HL-60/S4 (cell line): ENCODE measurements around the gene BBLN.
"Not testable (repeated sequence)": the region's sequence is repeated elsewhere in the genome, so short reads cannot be mapped to it uniquely, and the experiment has no call there.

Source experiments
- in situ Hi-C: fragments of 300-500 bp; cut with MboI; formaldehyde crosslinking; loops from 2 replicates; pipeline ENCODE4 v1.14.3; 2022; ENCODE audit warnings: low sequenced_read_pairs

Gene BBLN

DNA sequence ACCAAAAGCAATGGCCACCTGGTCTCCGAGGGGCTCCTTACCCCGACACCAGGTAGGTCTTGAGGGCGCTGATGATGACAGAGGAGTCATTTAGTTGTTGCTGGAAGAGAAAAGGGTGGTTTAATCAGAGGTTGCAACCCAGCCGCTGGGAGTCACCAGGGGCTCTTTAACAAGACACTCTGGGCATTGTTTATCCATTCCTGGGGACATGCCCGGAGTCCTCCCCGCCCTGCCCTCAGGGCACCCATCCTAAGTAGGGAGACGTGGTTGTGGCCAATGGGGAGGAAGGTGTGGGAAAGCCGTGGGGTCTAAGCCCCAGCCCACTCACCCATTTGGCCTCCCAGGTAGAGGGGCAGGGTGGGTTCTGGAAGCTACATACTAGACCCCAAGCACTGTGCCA, 35.6 kb upstream of the BBLN start:
- in situ Hi-C loops: no loop called here

DNA sequence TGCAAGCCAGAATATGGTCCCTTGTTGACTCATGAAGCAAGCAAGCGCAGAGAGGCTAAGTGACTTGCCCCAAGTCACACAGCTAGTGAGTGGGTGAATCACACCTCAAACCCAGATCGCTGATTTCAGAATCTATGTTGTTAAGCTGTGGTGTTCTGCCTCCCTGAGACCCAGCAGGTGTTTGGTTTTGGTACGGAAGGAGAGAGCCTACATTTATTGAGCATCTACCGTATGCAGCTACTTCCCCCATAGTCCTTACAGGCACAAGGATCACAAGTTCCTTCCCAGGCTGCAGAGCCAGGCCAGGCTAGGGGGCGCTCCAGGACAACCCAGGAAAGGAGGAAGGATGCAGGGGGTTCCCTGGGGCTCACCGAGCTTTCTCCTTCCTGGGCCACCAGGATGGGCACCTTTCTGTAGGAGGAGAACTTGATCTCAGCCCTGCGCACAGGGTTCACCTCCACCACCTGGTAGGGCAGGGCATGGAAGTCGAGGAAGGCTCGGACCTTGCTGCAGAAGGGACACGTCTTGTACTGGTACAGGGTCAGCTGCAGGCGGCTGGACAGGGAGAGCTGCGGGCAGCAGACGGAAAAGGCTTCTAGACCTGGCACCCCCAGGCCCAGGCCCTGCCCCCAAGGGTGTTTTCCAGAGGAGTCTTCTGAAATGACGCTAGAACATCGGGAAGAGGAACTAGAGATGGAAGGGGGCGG, 35.0 kb upstream of the BBLN start:
- in situ Hi-C loops: no loop called here

DNA sequence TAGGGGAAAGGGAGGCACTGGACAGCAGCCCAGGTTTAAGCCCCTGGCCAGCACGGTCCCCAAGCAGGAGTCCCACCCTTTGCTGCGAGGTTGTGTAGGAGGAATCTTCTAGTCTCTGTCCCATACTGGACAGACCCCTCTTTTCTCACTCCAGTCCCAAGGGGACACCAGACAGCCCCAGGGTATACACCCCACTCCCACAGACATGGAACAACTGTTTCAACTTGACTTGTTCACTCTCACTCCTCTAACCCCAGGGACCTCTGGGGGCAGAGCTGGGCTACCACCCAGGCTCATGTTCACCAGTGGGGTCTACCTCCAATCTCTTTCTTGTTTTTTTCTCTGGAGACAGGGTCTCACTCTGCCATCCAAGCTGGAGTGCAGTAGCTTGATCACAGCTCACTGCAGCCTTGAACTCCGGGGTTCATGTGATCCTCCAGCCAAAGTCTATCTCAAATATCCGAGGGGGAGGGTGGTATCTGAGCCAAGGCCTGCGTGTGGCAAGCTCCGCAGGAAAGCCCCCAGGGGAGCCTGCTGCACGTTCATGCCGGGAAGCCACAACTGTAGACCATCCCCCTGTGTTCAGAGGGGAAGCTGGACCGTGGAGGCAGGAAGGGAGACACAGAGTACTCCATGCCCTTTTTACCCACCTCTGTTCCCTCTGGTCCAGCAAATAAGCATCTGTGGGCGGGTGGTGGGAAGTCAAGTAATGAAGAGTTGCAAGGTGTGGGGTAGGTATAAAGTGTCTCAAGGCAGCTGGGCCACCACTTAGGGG, 34.3 kb upstream of the BBLN start:
- in situ Hi-C loops: no loop called here

DNA sequence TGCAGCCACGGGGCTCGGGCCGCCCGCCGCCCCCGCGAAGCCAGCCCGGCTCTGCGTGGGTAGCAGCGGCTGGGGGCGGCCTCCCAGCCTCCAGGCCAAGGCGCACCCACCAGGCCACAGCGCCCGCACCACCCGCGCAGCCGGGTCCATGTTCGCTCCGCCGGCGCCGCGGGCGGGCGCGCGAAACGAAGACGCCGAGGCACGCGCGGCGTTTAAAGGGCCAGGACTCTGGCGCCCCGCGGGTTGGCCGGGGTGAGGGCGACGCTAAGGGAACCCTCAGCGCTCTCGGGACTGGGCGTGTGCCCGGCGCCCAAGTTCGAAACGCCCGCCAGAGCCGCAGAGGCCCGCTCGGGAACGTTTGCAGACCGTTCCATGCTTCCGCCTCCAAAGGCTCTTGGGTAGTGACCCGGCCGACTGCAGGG, 32.5 kb upstream of the BBLN start, which contains the start of gene PTGES2:
TSS of gene PTGES2 (minus strand) at position 162 of the 422 bp plus-strand sequence. CDS start at position 150, 12 bp downstream.
- in situ Hi-C loops: no loop called here

DNA sequence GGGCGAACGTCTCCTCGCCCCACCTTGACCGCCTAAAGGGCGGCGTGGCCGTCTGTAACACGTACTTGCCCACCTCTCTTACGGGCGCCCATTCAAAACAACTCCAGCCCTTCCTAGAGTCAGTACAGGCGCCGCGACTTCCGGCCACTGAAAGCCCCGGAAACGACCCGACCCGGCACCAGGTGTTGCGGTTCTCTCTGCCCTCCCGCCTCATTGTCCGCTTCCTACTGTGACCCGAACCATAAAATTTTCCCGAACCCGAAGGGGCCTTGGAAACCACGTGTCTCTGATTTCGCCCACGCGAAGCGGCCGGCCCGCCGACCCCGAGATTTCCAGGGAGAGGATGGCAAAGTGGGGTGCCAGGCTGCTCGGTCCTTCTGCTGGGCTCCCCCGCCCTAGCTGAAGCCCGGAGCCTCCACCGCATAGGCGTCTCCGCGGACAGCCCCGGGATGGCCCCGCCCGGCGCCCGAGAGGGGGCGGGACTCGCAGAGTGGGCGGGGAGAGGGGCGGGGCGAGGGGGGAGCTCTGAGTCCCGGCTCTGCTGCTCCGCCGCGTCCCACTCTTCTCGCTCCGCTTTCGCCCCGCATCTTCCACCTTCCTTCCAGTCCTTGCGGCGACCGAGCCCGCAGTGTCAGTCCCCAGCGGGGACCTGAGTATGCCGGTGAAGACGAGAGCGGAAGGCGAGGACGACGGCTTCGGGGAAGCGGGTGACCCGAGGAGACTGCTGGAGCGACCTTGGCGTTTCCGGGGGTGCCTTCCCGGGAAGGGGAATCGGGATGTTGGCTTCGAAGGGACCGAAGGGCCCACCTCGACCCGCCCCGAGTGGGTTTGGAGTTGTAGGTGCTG, 31.9 kb upstream of the BBLN start:
- in situ Hi-C loops: no loop called here

DNA sequence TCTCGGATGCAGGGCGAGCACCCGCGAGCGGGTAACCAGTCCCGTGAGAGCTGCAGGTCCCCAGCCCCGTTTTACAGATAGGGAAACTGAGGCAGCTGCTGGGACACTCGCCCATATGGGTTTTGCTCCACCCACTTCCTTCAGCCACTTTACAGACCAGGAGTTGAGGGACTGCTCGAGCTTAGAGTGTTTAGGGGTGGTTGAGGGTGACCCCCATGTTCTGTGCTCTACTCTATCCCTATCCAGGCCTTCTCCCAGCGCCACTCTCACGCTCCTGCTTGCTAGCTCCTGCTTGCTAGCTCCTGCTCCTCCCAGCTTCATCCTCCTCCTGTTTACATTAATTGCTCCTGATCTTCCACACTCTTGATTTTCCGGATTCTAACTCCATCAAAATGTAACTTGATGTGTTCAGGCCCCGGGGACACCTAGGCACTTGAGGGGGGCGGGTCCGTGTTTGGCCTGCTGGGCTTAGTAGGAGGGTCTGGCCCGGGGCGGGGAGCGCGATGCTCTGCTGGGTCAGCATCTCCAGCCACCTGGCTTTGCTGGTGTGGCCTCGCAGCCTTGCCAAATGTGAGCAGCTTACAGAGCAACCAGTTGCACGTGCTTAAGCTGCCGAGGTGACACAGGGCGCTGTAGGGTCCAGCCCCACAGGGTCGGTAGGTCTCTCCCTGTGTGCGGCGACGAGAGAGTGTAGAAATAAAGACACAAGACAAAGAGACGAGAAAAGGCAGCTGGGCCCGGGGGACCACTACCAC, 31.1 kb upstream of the BBLN start:
- in situ Hi-C loops: no loop called here

DNA sequence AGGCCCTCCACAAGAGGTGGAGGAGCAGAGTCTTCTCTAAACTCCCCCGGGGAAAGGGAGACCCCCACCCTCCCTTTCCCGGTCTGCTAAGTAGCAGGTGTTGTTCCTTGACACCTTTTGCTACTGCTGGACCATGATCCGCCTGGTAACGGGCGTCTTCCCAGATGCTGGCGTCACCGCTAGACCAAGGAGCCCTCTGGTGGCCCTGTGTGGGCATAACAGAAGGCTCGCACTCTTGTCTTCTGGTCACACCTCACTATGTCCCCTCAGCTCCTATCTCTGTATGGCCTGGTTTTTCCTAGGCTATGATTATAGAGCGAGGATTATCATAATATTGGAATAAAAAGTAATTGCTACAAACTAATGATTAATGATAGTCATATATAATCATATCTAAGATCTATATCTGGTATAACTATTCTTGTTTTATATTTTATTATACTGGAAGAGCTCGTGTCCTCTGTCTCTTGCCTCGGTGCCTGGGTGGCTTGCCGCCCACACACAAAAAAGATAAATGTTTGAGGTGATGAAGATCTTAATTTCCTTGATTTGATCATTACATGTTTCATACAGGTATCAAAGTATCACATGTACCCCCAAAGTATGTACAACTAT, 30.0 kb upstream of the BBLN start:
- in situ Hi-C loops: not testable (repeated sequence)

DNA sequence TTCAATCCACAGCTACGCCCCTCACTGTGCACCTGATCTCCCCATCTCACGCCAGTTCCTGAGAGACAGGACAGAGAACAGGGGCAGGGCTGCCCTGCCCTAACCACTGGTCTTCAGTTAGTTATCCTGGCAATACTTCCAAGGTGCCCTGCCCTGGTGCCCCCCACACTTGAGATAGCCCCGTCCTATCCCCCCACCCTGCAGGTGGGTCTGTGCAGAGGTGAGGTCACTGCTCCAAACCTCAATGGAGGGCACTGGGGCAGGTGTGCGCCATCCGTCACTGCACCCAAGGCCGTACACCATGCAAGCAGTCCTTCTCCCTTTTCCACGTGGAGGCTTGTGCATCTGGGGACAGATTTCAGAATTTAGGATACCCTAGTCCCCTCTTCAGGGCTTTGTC, 29.4 kb upstream of the BBLN start:
- in situ Hi-C loops: not testable (repeated sequence)

DNA sequence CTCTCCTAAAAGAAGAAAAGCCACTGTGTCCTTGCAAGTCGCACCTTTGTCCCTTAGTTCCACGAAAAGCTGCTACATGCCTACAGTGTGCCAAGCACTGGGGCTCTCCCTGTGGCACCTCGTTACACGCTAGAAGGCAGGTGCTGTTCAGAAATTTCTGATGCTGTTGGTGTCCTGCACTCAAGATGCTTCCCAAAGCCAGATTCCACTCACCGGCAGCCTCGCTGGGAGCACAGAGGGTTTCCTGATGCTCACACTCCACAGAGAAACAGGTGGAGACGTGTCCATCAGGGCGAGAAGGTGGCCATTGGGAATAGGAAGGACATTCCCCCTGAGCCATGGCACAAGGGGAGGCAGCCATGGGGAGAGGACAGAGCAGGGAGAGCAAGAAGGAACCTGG, 28.7 kb upstream of the BBLN start:
- in situ Hi-C loops: not testable (repeated sequence)

DNA sequence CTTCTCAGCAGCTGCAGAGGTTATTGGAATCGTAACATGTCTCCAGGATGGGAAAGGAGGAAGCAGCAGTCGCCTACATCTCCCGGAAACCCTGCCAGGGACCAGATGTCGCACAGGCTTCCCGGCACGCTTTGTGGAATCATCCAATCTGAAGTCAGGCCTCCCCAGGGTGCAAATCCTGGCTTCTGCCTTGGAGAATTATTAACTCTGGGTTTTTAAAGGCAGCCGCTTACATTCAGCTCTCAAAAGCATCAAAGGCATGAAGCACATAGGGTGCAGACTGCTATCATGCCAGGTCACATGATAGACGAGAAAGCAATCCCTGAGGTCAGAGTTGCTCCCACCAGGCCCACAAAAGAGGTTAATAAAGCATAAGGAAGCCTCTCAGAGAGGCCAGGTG, 27.9 kb upstream of the BBLN start:
- in situ Hi-C loops: not testable (repeated sequence)

DNA sequence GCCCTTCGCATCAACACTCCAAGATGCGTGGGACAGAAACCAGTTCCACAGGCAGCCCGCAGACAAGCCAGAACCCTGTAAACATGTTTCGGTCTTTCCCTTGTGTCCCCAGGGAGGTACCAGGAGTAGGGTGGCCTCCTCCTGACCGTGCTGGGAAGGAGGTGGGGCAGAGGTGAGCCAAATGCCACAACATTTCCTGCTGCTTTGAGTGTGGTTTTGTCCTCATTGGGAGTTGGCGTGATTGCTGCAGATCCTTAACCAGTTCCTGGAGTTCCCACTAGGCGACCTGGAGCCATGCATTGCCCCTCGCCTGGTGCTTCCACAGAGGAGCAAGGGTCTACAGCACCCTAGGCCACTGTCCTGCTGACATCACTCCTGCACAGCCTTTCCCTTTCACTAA, 24.5 kb upstream of the BBLN start:
- in situ Hi-C loops: not testable (repeated sequence)

DNA sequence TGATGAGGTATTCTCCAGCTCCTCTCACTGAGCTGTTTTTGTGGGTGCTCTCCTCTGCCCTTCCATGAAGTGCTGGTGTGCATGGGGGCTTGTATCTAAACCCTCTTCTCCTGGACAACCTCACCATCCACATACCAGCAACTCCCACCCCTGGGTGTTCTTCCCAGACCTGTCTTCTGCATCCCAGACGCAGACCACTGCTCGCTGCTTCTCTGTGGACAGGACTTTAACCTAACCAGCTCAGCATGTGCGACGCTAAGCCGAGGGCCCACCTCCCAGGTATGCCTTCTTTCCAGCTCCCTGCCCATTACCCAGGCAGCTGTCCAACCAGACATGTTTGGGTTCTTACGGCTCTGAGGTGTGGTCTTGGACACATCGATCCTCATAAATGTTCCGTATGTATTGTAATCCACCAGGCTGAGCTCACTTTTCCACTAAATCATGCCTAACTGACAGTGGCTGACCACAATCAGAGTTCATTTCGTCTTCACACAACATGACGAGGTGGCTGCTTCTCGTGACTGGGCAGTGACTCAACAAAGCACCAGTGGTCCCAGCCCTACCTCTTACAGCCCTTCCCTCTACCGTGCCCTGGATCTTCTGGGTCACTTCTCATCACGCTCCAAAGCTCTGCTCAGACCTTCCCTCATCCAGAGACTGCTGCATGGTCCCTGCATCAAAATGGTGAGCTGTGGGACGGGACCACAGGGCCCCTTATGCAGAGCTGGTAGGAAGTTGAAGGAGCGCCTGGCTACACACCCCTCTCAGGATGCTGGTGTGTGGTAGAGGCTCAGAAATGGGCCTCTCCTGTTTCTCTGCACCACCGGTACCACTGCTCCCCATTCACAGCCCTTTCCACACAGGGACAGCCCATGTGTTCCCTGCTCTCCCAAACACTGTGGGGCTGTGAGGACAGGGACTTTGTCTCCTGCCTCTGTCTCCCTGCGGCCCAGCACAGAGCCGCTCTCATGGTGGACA, 23.0 kb upstream of the BBLN start:
- in situ Hi-C loops: no loop called here

DNA sequence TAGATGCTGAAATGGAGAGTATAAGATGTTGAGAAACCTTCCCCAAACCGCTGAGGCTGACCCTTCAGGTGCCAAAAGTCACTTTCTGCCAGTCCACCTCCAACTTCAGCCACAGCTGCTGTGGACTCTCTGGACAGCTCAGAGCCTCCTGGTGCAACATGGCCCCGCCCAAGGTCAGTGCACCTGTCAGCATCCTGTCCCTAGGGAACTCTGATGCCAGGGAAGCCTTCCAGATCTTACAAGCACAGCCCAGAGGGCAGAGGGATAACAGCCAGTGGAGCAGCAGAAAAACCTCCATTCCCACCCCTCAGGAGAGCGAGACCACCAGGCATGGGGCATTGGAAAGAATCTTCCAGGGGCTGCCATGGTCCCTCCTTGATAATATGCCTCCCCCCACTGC, 22.1 kb upstream of the BBLN start:
- in situ Hi-C loops: no loop called here

DNA sequence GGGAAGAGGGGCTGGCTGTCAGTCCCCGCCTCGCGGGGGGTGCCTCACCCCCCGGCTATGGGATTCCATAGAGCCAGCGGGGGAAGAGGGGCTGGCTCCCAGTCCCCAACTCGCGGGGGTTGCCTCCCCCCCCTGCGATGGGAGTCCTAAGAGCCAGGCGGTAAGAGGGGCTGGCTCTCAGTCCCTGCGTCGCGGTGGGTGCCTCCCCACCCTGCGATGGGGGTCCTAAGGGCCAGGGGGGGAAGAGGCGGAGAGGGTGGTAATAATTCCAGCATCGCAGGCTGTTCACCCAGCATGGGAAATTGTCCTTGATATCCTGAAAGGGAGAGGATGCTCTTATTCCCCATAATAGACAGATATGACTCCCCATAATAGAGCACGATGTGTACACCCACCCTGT, 20.4 kb upstream of the BBLN start:
- in situ Hi-C loops: no loop called here

DNA sequence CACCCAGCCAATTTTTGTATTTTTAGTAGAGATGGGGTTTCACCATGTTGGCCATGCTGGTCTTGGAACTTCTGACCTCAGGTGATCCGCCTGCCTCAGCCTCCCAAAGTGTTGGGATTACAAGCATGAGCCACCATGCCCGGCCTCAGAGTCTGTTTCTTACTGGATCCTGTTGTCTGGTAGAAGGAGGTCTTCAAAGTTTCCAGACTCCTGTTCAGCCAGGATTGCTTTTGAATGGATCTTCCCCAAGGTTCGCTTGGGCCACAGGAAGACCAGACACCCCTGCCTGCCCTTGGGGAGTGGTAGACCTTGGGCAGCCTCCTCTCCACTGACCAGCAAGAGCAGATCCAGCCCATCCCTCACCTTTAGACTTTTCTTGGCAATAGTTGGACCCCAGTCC, 18.5 kb upstream of the BBLN start:
- in situ Hi-C loops: no loop called here

DNA sequence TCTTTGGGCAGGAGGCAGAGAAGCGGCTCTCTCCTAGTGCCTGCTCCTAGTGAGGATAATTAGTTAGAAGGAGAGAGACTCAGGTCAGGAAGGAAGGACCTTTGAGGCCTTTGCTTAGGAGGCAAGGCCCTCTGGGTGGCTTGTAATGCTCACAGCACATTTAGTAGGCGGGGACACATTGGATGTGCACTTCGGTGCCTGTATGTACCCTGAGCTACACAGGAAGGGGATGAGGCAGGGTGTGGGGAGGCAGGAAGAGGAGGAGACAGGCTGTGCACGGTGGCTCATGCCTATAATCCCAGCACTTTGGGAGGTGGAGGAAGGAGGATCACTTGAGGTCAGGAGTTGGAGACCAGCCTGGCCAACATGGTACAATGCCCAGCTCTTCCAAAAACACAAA, 18.0 kb upstream of the BBLN start:
- in situ Hi-C loops: no loop called here

DNA sequence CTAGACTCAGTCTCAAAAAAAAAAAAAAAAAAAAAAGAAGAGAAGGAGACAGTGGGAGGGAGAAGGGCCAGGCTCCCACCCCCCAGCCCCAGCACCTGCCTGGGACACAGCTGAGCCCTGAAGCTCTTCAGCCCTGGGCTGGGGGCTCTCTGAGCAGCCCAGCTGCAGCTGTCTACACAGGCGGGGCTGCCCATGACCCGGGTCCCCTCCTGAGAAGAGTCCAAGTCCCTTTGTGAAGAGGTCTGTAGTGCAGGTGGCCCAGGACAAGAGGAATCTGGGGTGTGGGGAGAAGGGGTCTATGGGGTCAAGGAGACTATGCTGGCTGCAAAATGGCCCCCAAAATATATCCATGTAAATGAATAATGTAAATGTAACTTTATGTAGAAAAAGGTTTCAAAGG, 17.5 kb upstream of the BBLN start:
- in situ Hi-C loops: no loop called here

DNA sequence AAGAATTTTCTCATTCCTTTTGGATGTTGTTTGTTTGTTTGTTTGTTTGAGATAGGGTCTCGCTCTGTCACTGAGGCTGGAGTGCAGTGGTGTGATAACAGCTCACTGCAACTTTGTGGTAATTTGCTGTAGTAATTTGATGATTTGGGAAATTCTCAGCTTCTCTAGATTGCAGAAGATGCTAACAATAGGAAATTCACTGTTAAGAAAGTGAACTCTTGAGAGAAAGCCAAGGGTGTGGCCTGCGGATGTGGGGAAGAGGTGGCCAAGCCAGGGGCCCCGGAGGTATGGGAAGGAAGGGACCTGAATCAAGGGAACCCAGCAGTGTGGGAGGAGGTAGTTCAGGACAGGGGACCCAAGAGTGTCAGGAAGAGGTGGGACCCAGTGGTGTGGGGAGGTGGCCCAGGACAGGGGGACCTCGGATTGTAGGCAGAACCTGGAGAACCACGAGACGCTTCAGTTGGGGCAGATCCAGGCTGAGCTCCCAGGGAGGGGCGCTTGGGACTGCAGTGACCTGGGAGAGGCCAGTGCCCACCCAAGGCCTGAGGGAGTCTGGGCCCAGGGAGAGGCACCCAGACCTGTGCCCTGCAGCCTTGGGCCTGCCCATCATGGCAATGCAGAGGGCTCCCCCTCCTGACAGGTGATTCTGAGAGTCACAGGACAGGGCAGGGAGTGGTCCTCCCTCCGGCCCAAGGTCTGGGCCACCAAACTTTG, 16.4 kb upstream of the BBLN start:
- in situ Hi-C loops: no loop called here
